Calu3 (cell line): Measurements from ENCODE around the gene PSMG3. TPM values are rescaled to one million over a fixed set of nuclear protein-coding genes. Genes with fewer than 3 reads are reported as not detected.

Experiments
- BruUV-seq: library from RNA; stranded (reverse); fragments of 400-500 nt; replicated peaks from 2 replicates; lab custom pipeline; 2021; lab: Mats Ljungman, UMichigan
- CTCF ChIA-PET: fragments of 300-600 bp; sonication (Branson Sonifier 250); formaldehyde crosslinking; loops from one replicate; lab custom pipeline; 2022; ENCODE audit warnings: antibody characterized with exemption; lab: Charles Lee
- DNase-seq: peaks from one replicate; pipeline ENCODE4 v3.0.0; 2022
- H3K27ac Mint-ChIP-seq: one replicate; pipeline ENCODE4 v1.8.0; 2022; ENCODE audit warnings: mixed read lengths; ENCODE audit not compliant: unreplicated experiment
- H3K27me3 Mint-ChIP-seq: one replicate; pipeline ENCODE4 v1.8.0; 2022; ENCODE audit warnings: mixed read lengths; ENCODE audit not compliant: unreplicated experiment
- H3K36me3 Mint-ChIP-seq: one replicate; pipeline ENCODE4 v1.8.0; 2022; ENCODE audit warnings: mild to moderate bottlenecking, moderate library complexity, mixed read lengths; ENCODE audit not compliant: insufficient read depth, unreplicated experiment
- H3K4me1 Mint-ChIP-seq: one replicate; pipeline ENCODE4 v1.8.0; 2022; ENCODE audit warnings: mild to moderate bottlenecking, low read depth, mixed read lengths; ENCODE audit not compliant: unreplicated experiment
- H3K4me3 Mint-ChIP-seq: one replicate; pipeline ENCODE4 v1.8.0; 2022; ENCODE audit warnings: mild to moderate bottlenecking, low read depth, moderate library complexity, mixed read lengths; ENCODE audit not compliant: unreplicated experiment
- H3K9me3 Mint-ChIP-seq: one replicate; pipeline ENCODE4 v1.8.0; 2022; ENCODE audit warnings: low read depth, mixed read lengths; ENCODE audit not compliant: unreplicated experiment
- CTCF ChIP-seq: fragments of 200-600 bp; IDR thresholded peaks from one replicate; pipeline ENCODE4 v1.8.0; 2022; ENCODE audit warnings: antibody characterized with exemption; ENCODE audit not compliant: unreplicated experiment
- intact Hi-C: fragments of 100-400 bp; cut with micrococcal nuclease; formaldehyde crosslinking; loops from one replicate; pipeline ENCODE4 v1.10.0; 2022; ENCODE audit not compliant: unreplicated experiment
- total RNA-seq: library from RNA; stranded (reverse); gene quantifications from 2 replicates; pipeline ENCODE4 v1.2.3, GENCODE V29; 2022

The PSMG3 gene
- total RNA-seq, 1 experiment from 2014 or later = 64.0 TPM

- no peaks in the 10 kb centered on the region for H3K9me3 Mint-ChIP-seq
- no peak for TF ChIP-seq CTCF
- no peak overlapping the region for H3K27ac Mint-ChIP-seq
- intact Hi-C loops = no loop called here
- H3K4me3 Mint-ChIP-seq = no peak overlapping the region
- BruUV-seq = no TSS peak
- CTCF ChIA-PET = interaction anchor here (0.5 to 0.9 kb wide), 2 partner anchors 183 to 649 kb away, joined by 3 to 5 read pairs; no protein-coding TSS in a partner anchor
- H3K4me1 Mint-ChIP-seq = peaks cover 11% of the 10 kb centered on the region
- H3K27me3 Mint-ChIP-seq = peaks cover 55% of the 10 kb centered on the region
- no peaks in the 10 kb centered on the region for H3K36me3 Mint-ChIP-seq
- peak; percentile 64 for DNase-seq
Observed at GRCh38 chr7:1611708-1612241, 41.9 kb upstream of the PSMG3 start.

- Mint-ChIP-seq H3K27me3 (peaks cover 64% of the 10 kb centered on the region), H3K36me3 (no peaks in the 10 kb centered on the region), H3K9me3 (no peaks in the 10 kb centered on the region), H3K4me3 (no peak overlapping the region), H3K27ac (no peak overlapping the region), H3K4me1 (peaks cover 11% of the 10 kb centered on the region)
- CTCF ChIA-PET = no interaction called here
- no peak for DNase-seq
- TF ChIP-seq CTCF = no peak
- BruUV-seq = no TSS peak
- intact Hi-C loops = no loop called here
Observed at GRCh38 chr7:1610678-1611302, 41.0 kb upstream of the PSMG3 start.

GRCh38 chr7:1610013-1610677, 40.3 kb upstream of the PSMG3 start:
- no peaks in the 10 kb centered on the region for H3K36me3 Mint-ChIP-seq
- BruUV-seq = no TSS peak
- TF ChIP-seq CTCF = no peak
- peaks cover 65% of the 10 kb centered on the region for H3K27me3 Mint-ChIP-seq
- DNase-seq = no peak
- intact Hi-C loops = no loop called here
- H3K4me3 Mint-ChIP-seq = no peak overlapping the region
- no peak overlapping the region for H3K27ac Mint-ChIP-seq
- peaks cover 11% of the 10 kb centered on the region for H3K4me1 Mint-ChIP-seq
- H3K9me3 Mint-ChIP-seq = no peaks in the 10 kb centered on the region
- CTCF ChIA-PET = no interaction called here

- Mint-ChIP-seq H3K4me3 (no peak overlapping the region), H3K9me3 (no peaks in the 10 kb centered on the region), H3K27me3 (peaks cover 65% of the 10 kb centered on the region), H3K4me1 (peaks cover 11% of the 10 kb centered on the region), H3K27ac (no peak overlapping the region), H3K36me3 (no peaks in the 10 kb centered on the region)
- no peak for TF ChIP-seq CTCF
- intact Hi-C loops = no loop called here
- no peak for DNase-seq
- BruUV-seq = no TSS peak
- CTCF ChIA-PET = no interaction called here
Observed at GRCh38 chr7:1609023-1609422, 39.2 kb upstream of the PSMG3 start.
